MM.1S (cell line): Measurements from ENCODE around the gene GDF9.

ENCODE experiments used
- EZH2 ChIP-seq: fragments of 300-600 bp; sonication (generic); optimal IDR thresholded peaks from 2 replicates; pipeline ENCODE3; 2017; ENCODE audit warnings: low read depth, mild to moderate bottlenecking, antibody characterized with exemption, low read length, mixed read lengths
- TF ChIP-seq, protein P1 (sequence below): fragments of 300-600 bp; sonication (generic); IDR thresholded peaks from 2 replicates; pipeline ENCODE4 v1.5.1; 2016; ENCODE audit warnings: antibody characterized with exemption, low read length, mixed read lengths

DNA sequence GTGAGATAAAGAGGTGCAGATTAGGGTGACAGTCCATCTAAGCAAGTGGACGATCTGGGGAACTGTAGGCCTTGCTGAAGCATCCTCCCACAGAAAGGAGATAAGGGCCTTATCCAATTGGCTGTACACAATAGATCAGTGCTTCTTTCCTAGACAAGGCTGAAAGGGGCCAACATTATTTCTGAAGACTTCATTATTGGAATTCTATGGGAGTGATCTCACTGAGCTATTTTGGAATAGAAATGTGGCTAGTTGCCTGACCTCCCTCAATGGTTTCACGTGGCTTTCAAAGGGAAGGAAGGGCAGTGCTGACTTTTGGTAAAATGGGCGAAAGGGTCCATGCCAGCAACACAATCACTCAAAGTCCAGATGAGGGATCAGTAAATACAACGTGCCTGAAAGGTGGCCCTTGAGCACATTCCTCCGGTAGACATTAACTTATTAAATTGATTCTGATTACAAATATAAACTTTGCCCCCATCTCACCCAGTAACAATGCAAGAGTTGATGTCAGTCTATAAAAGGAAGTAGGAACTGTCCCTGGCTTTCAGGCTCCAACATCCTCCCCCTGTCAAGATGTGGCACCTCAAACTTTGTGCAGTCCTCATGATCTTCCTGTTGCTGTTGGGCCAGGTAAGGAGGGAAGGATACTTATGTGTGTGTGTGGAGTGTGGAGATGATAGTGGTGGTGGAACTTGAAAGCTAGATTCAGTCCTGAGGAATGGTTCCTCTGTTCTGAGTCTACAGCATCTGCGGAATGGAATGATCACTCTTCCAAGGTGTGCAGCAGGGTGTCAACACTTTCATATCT, 7.1 kb upstream of the GDF9 start, which contains the start of gene LEAP2:
- TF ChIP-seq EZH2 = no peak
- TF ChIP-seq, protein P1, sequence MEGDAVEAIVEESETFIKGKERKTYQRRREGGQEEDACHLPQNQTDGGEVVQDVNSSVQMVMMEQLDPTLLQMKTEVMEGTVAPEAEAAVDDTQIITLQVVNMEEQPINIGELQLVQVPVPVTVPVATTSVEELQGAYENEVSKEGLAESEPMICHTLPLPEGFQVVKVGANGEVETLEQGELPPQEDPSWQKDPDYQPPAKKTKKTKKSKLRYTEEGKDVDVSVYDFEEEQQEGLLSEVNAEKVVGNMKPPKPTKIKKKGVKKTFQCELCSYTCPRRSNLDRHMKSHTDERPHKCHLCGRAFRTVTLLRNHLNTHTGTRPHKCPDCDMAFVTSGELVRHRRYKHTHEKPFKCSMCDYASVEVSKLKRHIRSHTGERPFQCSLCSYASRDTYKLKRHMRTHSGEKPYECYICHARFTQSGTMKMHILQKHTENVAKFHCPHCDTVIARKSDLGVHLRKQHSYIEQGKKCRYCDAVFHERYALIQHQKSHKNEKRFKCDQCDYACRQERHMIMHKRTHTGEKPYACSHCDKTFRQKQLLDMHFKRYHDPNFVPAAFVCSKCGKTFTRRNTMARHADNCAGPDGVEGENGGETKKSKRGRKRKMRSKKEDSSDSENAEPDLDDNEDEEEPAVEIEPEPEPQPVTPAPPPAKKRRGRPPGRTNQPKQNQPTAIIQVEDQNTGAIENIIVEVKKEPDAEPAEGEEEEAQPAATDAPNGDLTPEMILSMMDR = no peak
